Measurements from ENCODE around the gene NFKBIL1. TPM values are rescaled to one million over a fixed set of nuclear protein-coding genes. Genes with fewer than 3 reads are reported as not detected.

The NFKBIL1 gene
- total RNA-seq, 1 experiment from 2014 or later, result 15.1 TPM

DNA sequence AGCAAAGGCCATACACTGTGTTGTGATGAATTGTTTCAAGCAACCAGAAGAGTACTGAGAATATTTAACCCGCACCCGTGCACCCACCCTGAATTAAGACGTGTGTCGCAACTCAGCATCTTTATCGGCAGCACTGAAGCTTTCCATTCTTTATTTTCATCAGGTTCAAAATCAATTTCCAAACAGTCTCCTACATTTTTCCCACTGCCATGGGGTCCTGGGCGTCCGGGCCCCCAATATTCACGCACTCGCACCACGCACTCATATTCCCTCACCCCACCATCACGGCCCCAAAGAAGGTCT, 33.0 kb downstream of the NFKBIL1 start:
- Mint-ChIP-seq H3K9me3 (no peaks in the 10 kb centered on the region; a peak in 1 of 5 replicates), H3K4me3 (peak overlapping the region; percentile 84 to 94), H3K4me1 (peaks cover 31 to 32% of the 10 kb centered on the region in 2 experiments), H3K36me3 (ENCODE audit: insufficient read depth in 1 of 3, low read depth in 3 of 3) (no peaks in the 10 kb centered on the region), H3K27me3 (ENCODE audit: low read depth) (peaks cover 41% of the 10 kb centered on the region), H3K27ac (no peak overlapping the region)
- TF ChIP-seq, protein P1, sequence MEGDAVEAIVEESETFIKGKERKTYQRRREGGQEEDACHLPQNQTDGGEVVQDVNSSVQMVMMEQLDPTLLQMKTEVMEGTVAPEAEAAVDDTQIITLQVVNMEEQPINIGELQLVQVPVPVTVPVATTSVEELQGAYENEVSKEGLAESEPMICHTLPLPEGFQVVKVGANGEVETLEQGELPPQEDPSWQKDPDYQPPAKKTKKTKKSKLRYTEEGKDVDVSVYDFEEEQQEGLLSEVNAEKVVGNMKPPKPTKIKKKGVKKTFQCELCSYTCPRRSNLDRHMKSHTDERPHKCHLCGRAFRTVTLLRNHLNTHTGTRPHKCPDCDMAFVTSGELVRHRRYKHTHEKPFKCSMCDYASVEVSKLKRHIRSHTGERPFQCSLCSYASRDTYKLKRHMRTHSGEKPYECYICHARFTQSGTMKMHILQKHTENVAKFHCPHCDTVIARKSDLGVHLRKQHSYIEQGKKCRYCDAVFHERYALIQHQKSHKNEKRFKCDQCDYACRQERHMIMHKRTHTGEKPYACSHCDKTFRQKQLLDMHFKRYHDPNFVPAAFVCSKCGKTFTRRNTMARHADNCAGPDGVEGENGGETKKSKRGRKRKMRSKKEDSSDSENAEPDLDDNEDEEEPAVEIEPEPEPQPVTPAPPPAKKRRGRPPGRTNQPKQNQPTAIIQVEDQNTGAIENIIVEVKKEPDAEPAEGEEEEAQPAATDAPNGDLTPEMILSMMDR (conservative IDR thresholded peaks at IDR 0.05), result no peak
- H2BK12ac ChIP-seq (ENCODE audit: insufficient read length, low read depth, low read length), result no peak overlapping the region
- H2AK5ac ChIP-seq (ENCODE audit: insufficient read length, low read length), result no peak overlapping the region
- no peaks in the 10 kb centered on the region for H3K9me3 ChIP-seq (ENCODE audit: control insufficient read depth, low read depth, low read length)
- H3K56ac ChIP-seq (ENCODE audit: insufficient read length, low read depth, low read length), result no peak overlapping the region
- no peak overlapping the region for H2AFZ ChIP-seq (ENCODE audit: low read length)
- no peak overlapping the region for H3K27ac ChIP-seq (ENCODE audit: insufficient read length, low read depth, low read length)
- H3K14ac ChIP-seq (ENCODE audit: insufficient read depth, low read length), result peak overlapping the region; percentile 66
- H3K23me2 ChIP-seq (ENCODE audit: insufficient read length, low read depth, low read length, poor library complexity, severe bottlenecking), result peaks cover 9% of the 10 kb centered on the region
- peak overlapping the region; percentile 42 for H3K9ac ChIP-seq (ENCODE audit: extremely low read depth, insufficient read length, low read length)
- no peaks in the 10 kb centered on the region for H4K20me1 ChIP-seq (ENCODE audit: control insufficient read depth, insufficient read depth, insufficient read length)
- no peak overlapping the region for H2BK120ac ChIP-seq (ENCODE audit: low read depth, low read length, poor library complexity, severe bottlenecking)
- peak overlapping the region; percentile 67 for H3K4me2 ChIP-seq (ENCODE audit: insufficient read depth, insufficient read length, low read length)
- no peaks in the 10 kb centered on the region for H3K79me1 ChIP-seq (ENCODE audit: insufficient read depth, low read depth, low read length, poor library complexity, severe bottlenecking)
- no peak for DNase-seq
- H3K23ac ChIP-seq (ENCODE audit: insufficient read length, low read depth, low read length), result no peak overlapping the region
- H3K18ac ChIP-seq (ENCODE audit: insufficient read length, low read depth, low read length), result peak overlapping the region; percentile 21
- no peak overlapping the region for H4K91ac ChIP-seq (ENCODE audit: insufficient read length, low read depth, low read length)
- H4K5ac ChIP-seq (ENCODE audit: insufficient read length, low read depth, low read length), result no peak overlapping the region
- no CpG with 5 or more reads among the region's 11 CpGs for WGBS (ENCODE audit: extremely low coverage, insufficient read length, low lambda C conversion rate)
- H2BK20ac ChIP-seq (ENCODE audit: low read depth, low read length, poor library complexity, severe bottlenecking), result no peak overlapping the region
- no peak overlapping the region for H3T11ph ChIP-seq (ENCODE audit: low read length)
- no peaks in the 10 kb centered on the region for H3K79me2 ChIP-seq (ENCODE audit: insufficient read depth, low read length)
- H2BK5ac ChIP-seq (ENCODE audit: insufficient read length, low read length), result no peak overlapping the region
- H3K27me3 ChIP-seq (ENCODE audit: insufficient read depth, low read length), result no peaks in the 10 kb centered on the region
- no peak overlapping the region for H2BK15ac ChIP-seq (ENCODE audit: low read depth, low read length)
- no peak overlapping the region for H4K8ac ChIP-seq (replicated peaks; ENCODE audit: insufficient read length, low read depth, low read length)
- H3K4ac ChIP-seq (ENCODE audit: low read depth, low read length), result no peak overlapping the region
- H3K4me1 ChIP-seq (ENCODE audit: insufficient read depth, low read length), result peaks cover 2% of the 10 kb centered on the region; the same call in 1 of the 2 replicates

All from H9 (cell line).